OCI-LY1 (cell line): ENCODE data around the gene CEP152.

ENCODE experiments used
- CTCF ChIP-seq: fragments of 200-600 bp; sonication (generic), shearing (Covaris generic); IDR thresholded peaks from 2 replicates; pipeline ENCODE4 v1.5.1; 2017; ENCODE audit warnings: mild to moderate bottlenecking, antibody characterized with exemption, low read length, moderate library complexity, mixed read lengths
- EZH2 ChIP-seq: fragments of 200-600 bp; sonication (generic), shearing (Covaris generic); IDR thresholded peaks from 2 replicates; pipeline ENCODE4 v1.8.0; 2017; ENCODE audit warnings: borderline replicate concordance, mixed run types, mild to moderate bottlenecking, antibody characterized with exemption, low read length, moderate library complexity, mixed read lengths

DNA sequence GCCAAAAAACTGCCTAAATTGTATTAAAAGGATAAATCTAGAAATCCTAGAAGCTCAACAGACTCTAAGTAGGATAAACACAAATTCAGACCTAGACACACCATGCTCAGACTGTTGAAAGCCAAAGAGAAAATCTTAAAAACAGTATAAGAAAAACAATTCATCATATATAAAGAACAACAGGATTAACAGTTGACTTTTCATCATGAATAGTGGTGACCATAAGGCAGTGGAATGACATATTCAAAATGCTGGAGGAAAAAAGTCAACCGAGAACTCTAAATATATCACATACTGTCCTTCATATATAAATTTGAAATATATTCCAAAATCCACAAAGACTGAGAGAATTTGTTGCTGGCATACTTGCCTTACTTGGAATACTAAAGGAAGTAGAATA, 77.3 kb downstream of the CEP152 start:
- no peak for TF ChIP-seq EZH2
- no peak for TF ChIP-seq CTCF
